DOHH2 (cell line): ENCODE data around the gene ZNF219.

Experiments
- H3F3A ChIP-seq: fragments of 200-600 bp; sonication (generic), shearing (Covaris generic); 2 replicates; pipeline ENCODE4 v1.6.0; 2016; ENCODE audit warnings: antibody characterized with exemption, mild to moderate bottlenecking; ENCODE audit not compliant: control insufficient read depth, insufficient read depth
- H3K27ac ChIP-seq: fragments of 200-600 bp; sonication (generic); 2 replicates; pipeline ENCODE4 v1.5.1; 2014; ENCODE audit warnings: low read depth, mild to moderate bottlenecking, low read length, moderate library complexity
- H3K27me3 ChIP-seq: fragments of 200-600 bp; sonication (generic); 2 replicates; pipeline ENCODE4 v1.6.1; 2014; ENCODE audit warnings: mild to moderate bottlenecking, low read length, mixed read lengths; ENCODE audit not compliant: control insufficient read depth
- H3K36me3 ChIP-seq: fragments of 200-600 bp; sonication (generic); 2 replicates; pipeline ENCODE4 v1.6.1; 2014; ENCODE audit warnings: mild to moderate bottlenecking, low read length, moderate library complexity, mixed read lengths; ENCODE audit not compliant: control insufficient read depth
- H3K4me1 ChIP-seq: fragments of 200-600 bp; sonication (generic); 2 replicates; pipeline ENCODE4 v1.6.1; 2014; ENCODE audit warnings: mild to moderate bottlenecking, low read length, mixed read lengths; ENCODE audit not compliant: control insufficient read depth
- H3K4me2 ChIP-seq: fragments of 200-600 bp; sonication (generic); 2 replicates; pipeline ENCODE4 v1.6.0; 2014; ENCODE audit warnings: mild to moderate bottlenecking, low read length, moderate library complexity
- H3K4me3 ChIP-seq: fragments of 200-600 bp; sonication (generic); 2 replicates; pipeline ENCODE4 v1.5.1; 2014; ENCODE audit warnings: mild to moderate bottlenecking, low read length, mixed read lengths
- H3K79me2 ChIP-seq: fragments of 200-600 bp; sonication (generic); 2 replicates; pipeline ENCODE4 v1.6.1; 2014; ENCODE audit warnings: mild to moderate bottlenecking, low read length, mixed read lengths; ENCODE audit not compliant: control insufficient read depth
- H3K9me2 ChIP-seq: fragments of 200-600 bp; sonication (generic); replicated peaks from 2 replicates; pipeline ENCODE4 v1.6.1; 2014; ENCODE audit warnings: mild to moderate bottlenecking, low read length, mixed read lengths; ENCODE audit not compliant: control insufficient read depth
- H3K9me3 ChIP-seq: fragments of 200-600 bp; sonication (generic); 2 replicates; pipeline ENCODE4 v1.6.1; 2014; ENCODE audit warnings: antibody characterized with exemption, low read length, mixed read lengths; ENCODE audit not compliant: control insufficient read depth, insufficient read depth
- H4K20me1 ChIP-seq: fragments of 200-600 bp; sonication (generic); 2 replicates; pipeline ENCODE4 v1.6.0; 2014; ENCODE audit warnings: low read depth, mild to moderate bottlenecking, antibody characterized with exemption, low read length, moderate library complexity; ENCODE audit not compliant: control insufficient read depth, insufficient read depth
- EZH2phosphoT487 ChIP-seq: fragments of 200-600 bp; sonication (generic); IDR thresholded peaks from 2 replicates; pipeline ENCODE4 v1.6.1; 2017; ENCODE audit warnings: borderline replicate concordance, mild to moderate bottlenecking, antibody characterized with exemption, low read length, moderate library complexity, mixed read lengths
- TF ChIP-seq, protein P1 (sequence below): fragments of 200-600 bp; sonication (generic); IDR thresholded peaks from one replicate; pipeline ENCODE4 v1.5.1; 2014; ENCODE audit warnings: antibody characterized with exemption, mild to moderate bottlenecking, low read depth, low read length; ENCODE audit not compliant: poor library complexity, severe bottlenecking

Gene ZNF219

DNA sequence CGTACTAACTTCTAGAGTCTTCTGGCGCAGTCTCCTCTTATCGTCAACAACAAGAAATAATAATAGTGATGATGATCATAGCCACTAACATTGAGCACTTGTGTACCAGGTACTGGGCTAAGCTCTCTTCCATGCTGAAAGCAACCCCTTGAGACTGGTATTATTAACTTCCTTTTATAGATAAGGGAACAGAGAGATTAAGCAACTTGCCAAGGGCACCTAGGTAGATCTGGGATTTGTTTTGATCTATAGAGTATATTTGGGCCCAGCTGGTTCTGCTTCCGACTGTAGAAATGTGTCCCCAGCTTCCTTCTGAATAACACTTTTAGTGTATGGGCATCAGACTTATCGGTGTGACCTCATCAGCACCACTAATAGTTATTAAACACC lies 1.1 kb upstream of the ZNF219 start:
- H4K20me1 ChIP-seq: no peaks in the 10 kb centered on the region
- H3K9me3 ChIP-seq: no peaks in the 10 kb centered on the region
- TF ChIP-seq EZH2phosphoT487: no peak
- TF ChIP-seq, protein P1, sequence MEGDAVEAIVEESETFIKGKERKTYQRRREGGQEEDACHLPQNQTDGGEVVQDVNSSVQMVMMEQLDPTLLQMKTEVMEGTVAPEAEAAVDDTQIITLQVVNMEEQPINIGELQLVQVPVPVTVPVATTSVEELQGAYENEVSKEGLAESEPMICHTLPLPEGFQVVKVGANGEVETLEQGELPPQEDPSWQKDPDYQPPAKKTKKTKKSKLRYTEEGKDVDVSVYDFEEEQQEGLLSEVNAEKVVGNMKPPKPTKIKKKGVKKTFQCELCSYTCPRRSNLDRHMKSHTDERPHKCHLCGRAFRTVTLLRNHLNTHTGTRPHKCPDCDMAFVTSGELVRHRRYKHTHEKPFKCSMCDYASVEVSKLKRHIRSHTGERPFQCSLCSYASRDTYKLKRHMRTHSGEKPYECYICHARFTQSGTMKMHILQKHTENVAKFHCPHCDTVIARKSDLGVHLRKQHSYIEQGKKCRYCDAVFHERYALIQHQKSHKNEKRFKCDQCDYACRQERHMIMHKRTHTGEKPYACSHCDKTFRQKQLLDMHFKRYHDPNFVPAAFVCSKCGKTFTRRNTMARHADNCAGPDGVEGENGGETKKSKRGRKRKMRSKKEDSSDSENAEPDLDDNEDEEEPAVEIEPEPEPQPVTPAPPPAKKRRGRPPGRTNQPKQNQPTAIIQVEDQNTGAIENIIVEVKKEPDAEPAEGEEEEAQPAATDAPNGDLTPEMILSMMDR: no peak
- H3K9me2 ChIP-seq: no peaks in the 10 kb centered on the region
- peaks cover 39% of the 10 kb centered on the region for H3K4me1 ChIP-seq
- H3K27ac ChIP-seq: no peak overlapping the region
- peaks cover 13% of the 10 kb centered on the region for H3K79me2 ChIP-seq
- peaks cover 13% of the 10 kb centered on the region for H3F3A ChIP-seq
- H3K4me3 ChIP-seq: peak overlapping the region; percentile 83
- peak overlapping the region; percentile 84 for H3K4me2 ChIP-seq
- H3K36me3 ChIP-seq: peaks cover 5% of the 10 kb centered on the region
- peaks cover 4% of the 10 kb centered on the region; the same call in 1 of the 2 replicates for H3K27me3 ChIP-seq

DNA sequence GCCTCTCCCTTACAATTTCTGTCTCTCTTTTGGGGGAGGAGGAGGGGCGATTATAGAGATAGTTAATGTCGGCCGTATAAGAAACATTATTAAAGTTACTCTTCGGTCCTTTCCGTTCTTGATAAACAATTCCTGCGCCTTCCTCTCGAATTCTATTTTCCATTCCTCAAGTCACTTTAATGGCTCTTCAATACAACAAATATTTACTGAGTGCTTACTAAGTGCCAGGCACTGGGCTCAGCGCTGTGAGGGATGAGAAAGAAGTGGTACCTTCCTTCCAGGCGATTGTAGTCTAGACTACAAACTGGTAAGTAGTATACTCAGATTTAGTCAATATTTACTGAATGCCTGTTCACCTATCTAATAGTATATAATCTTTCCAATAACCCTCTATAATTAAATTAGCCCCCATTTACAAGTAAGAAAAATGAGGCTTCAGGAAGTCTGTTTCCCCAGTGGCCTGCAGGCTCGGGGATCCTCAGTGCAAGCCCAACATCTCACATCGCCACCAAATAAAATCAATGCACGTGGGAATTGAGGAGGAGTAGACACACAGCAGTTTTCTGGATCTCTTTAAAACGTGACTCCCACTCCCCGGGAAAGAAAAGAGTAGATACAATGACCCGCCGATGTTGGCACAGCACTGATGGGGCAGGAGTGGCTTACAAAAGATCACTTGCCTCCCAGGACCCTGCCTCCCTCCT lies 589 bp upstream of the ZNF219 start:
- Histone ChIP-seq H3K36me3 (peaks cover 2% of the 10 kb centered on the region), H4K20me1 (no peaks in the 10 kb centered on the region), H3K79me2 (peaks cover 8% of the 10 kb centered on the region), H3K9me3 (no peaks in the 10 kb centered on the region), H3F3A (peaks cover 13% of the 10 kb centered on the region), H3K4me1 (peaks cover 42% of the 10 kb centered on the region), H3K4me3 (peak overlapping the region; percentile 83), H3K9me2 (no peaks in the 10 kb centered on the region), H3K4me2 (peak overlapping the region; percentile 84), H3K27ac (no peak overlapping the region), H3K27me3 (peaks cover 4% of the 10 kb centered on the region; the same call in 1 of the 2 replicates)
- TF ChIP-seq, protein P1: no peak

DNA sequence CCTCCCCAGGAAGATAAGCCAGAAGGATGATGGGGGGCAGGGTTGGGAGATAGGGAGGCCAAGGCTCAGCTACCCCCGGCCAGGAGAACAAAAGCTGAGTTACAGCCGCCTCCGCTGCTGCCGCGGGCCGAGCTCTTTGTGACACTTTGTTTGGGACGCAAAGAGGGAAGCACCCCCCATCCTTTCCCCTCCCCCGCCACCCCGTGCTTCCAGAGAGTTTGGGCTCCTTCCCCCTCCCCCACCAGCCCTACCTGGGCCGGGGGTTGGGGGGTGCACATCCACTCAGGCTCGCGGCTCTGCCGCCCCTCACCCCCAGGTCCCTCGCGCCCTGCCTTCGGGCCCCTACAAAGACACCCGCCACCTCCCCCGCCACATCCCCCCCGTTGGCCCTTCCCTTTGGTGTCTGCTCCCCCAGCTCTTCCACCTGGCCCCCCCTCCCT lies 799 bp downstream of the ZNF219 start:
- Histone ChIP-seq H3K4me1 (peaks cover 41% of the 10 kb centered on the region), H3K9me3 (no peaks in the 10 kb centered on the region), H4K20me1 (peaks cover 7% of the 10 kb centered on the region; the same call in 1 of the 2 replicates), H3K79me2 (no peaks in the 10 kb centered on the region; the same call in 1 of the 2 replicates), H3K27ac (no peak overlapping the region), H3K4me3 (peak overlapping the region; percentile 40), H3K36me3 (no peaks in the 10 kb centered on the region; the same call in 1 of the 2 replicates), H3F3A (peaks cover 13% of the 10 kb centered on the region), H3K9me2 (no peaks in the 10 kb centered on the region), H3K27me3 (peaks cover 4% of the 10 kb centered on the region; the same call in 1 of the 2 replicates), H3K4me2 (peak overlapping the region; percentile 37; the same call in 1 of the 2 replicates)
- no peak for TF ChIP-seq EZH2phosphoT487
- TF ChIP-seq, protein P1: no peak
